Subcutaneous adipose tissue (tissue), 4 donors: ENCODE measurements around the gene NTRK2. TPM values are rescaled to one million over a fixed set of nuclear protein-coding genes. Genes with fewer than 3 reads are reported as not detected.

Experiments
- CTCF ChIP-seq: fragments of 450-650 bp; IDR thresholded peaks from one replicate; pipeline ENCODE4 v1.5.1; 2016; ENCODE audit warnings: low read depth, mild to moderate bottlenecking, control low read depth, antibody characterized with exemption, moderate library complexity
- total RNA-seq, 4 donors: library from RNA; depleted of rRNA; stranded (reverse); fragments of >200 nt; gene quantifications; one replicate each; pipeline ENCODE4 v1.1.0, GENCODE V29; 2016

Gene NTRK2
- total RNA-seq, 4 donors from 2014 or later: 51.5 to 105 (median 66.8) TPM

GRCh38 chr9:84807431-84807830 is 137.9 kb downstream of the NTRK2 start:
- no peak for TF ChIP-seq CTCF

DNA sequence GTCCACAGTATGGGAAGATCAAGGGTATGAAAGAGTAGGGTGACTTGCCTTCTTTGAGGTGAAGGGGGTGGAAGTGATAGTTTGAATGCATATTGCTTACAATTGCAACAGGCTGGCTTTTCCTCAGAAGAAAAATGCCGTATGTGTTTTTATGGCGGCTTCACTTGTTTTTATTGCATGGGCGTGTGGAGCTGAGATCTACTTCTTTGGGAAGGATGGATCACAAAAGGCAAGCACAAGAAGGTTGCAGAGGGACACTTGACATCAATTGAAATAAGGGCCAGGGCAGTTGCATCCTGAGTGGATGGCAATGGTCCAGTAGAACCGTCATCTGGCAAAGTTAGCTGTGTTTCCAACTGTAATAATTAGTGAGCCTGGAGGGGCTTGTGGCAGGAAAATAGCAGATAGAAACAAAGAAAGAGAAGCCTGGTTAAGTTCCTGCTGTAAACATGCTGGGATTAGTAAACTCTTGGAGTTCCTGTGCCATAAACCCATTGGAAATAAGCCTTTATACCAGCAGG is 138.4 kb downstream of the NTRK2 start:
- TF ChIP-seq CTCF: no peak

DNA sequence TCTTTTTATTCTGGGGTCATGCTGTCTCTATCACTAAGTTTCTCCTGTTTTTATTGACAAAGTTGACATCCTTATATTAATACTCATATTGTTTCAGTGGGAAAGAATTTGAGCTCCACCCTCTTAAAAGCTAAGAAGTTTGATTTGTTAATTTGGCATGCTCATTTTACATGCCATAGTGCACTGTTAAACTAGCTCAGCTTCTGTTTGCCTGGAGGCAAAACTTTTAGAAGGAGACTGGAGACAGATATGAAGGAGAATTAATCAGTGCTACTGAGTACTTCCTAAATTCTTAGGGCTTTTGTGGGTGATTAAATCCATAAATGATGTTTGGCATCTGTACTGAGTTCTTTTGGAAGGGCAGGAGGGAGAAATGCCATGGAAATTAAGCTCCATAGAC is 138.9 kb downstream of the NTRK2 start:
- no peak for TF ChIP-seq CTCF

- no peak for TF ChIP-seq CTCF
These were observed 141.7 kb downstream of the NTRK2 start for GRCh38 chr9:84811072-84811750.

DNA sequence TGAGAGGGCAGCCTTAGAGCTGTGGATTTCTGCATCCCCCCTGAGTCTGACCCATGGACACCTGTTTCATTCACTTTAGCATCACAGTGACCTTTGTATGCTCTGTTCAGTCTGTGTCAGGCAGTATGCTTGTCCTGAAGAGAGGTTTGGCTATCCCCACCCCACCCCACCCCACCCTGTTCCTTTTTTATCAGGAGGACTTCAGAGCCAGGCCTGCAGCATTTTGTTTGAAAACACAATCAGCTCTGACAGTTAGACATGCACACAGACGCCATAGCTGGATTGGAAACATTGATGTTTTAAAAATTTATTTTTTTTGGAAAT is 142.2 kb downstream of the NTRK2 start:
- TF ChIP-seq CTCF: no peak

DNA sequence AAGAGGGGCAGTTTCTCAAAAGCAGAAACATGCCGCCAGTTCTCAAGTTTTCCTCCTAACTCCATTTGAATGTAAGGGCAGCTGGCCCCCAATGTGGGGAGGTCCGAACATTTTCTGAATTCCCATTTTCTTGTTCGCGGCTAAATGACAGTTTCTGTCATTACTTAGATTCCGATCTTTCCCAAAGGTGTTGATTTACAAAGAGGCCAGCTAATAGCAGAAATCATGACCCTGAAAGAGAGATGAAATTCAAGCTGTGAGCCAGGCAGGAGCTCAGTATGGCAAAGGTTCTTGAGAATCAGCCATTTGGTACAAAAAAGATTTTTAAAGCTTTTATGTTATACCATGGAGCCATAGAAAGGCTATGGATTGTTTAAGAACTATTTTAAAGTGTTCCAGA is 142.8 kb downstream of the NTRK2 start:
- TF ChIP-seq CTCF: no peak

GRCh38 chr9:84812847-84813246 is 143.3 kb downstream of the NTRK2 start:
- TF ChIP-seq CTCF: no peak
